ENCODE measurements around the gene PLEKHM2. TPM values are rescaled to one million over a fixed set of nuclear protein-coding genes. Genes with fewer than 3 reads are reported as not detected.

PLEKHM2 gene
- total RNA-seq, 1 experiment from 2014 or later: 79.6 TPM

- no peak overlapping the region for H3K4me3 ChIP-seq (ENCODE audit: insufficient read depth, low read depth, low read length)
- H3K27me3 ChIP-seq (ENCODE audit: control insufficient read depth, insufficient read depth, low read length): no peaks in the 10 kb centered on the region
- H3K36me3 ChIP-seq (replicated peaks; ENCODE audit: control insufficient read depth, insufficient read depth, low read length): peaks cover 5% of the 10 kb centered on the region
- DNase-seq: peak; percentile 68
These were observed 49.7 kb downstream of the PLEKHM2 start for GRCh38 chr1:15733726-15734226.

GRCh38 chr1:15734296-15734695, 50.2 kb downstream of the PLEKHM2 start:
- peak; percentile 65 for DNase-seq
- Histone ChIP-seq H3K36me3 (replicated peaks; ENCODE audit: control insufficient read depth, insufficient read depth, low read length) (peaks cover 5% of the 10 kb centered on the region), H3K27me3 (ENCODE audit: control insufficient read depth, insufficient read depth, low read length) (no peaks in the 10 kb centered on the region), H3K4me3 (ENCODE audit: insufficient read depth, low read depth, low read length) (no peak overlapping the region)

- DNase-seq: peak; percentile 65
- Histone ChIP-seq H3K27me3 (ENCODE audit: control insufficient read depth, insufficient read depth, low read length) (no peaks in the 10 kb centered on the region), H3K36me3 (replicated peaks; ENCODE audit: control insufficient read depth, insufficient read depth, low read length) (peaks cover 5% of the 10 kb centered on the region), H3K4me3 (ENCODE audit: insufficient read depth, low read depth, low read length) (no peak overlapping the region)
These were observed 50.8 kb downstream of the PLEKHM2 start for GRCh38 chr1:15734901-15735300.

- Histone ChIP-seq H3K36me3 (replicated peaks; ENCODE audit: control insufficient read depth, insufficient read depth, low read length) (peaks cover 5% of the 10 kb centered on the region), H3K4me3 (ENCODE audit: insufficient read depth, low read depth, low read length) (no peak overlapping the region), H3K27me3 (ENCODE audit: control insufficient read depth, insufficient read depth, low read length) (no peaks in the 10 kb centered on the region)
- peak; percentile 50 for DNase-seq
These were observed 51.4 kb downstream of the PLEKHM2 start for GRCh38 chr1:15735304-15736037.

GRCh38 chr1:15736038-15736891, 52.1 kb downstream of the PLEKHM2 start, which contains the start of gene SLC25A34:
TSS of gene SLC25A34 (plus strand) at chr1:15736258. CDS start at chr1:15736486, 228 bp downstream.
- peaks cover 3% of the 10 kb centered on the region for H3K36me3 ChIP-seq (replicated peaks; ENCODE audit: control insufficient read depth, insufficient read depth, low read length)
- H3K27me3 ChIP-seq (ENCODE audit: control insufficient read depth, insufficient read depth, low read length): no peaks in the 10 kb centered on the region
- peak; percentile 90 for DNase-seq
- H3K4me3 ChIP-seq (ENCODE audit: insufficient read depth, low read depth, low read length): no peak within 1 kb of the TSS

GRCh38 chr1:15736892-15737261, 52.8 kb downstream of the PLEKHM2 start:
- DNase-seq: peak; percentile 67
- Histone ChIP-seq H3K4me3 (ENCODE audit: insufficient read depth, low read depth, low read length) (no peak overlapping the region), H3K36me3 (replicated peaks; ENCODE audit: control insufficient read depth, insufficient read depth, low read length) (peaks cover 3% of the 10 kb centered on the region), H3K27me3 (ENCODE audit: control insufficient read depth, insufficient read depth, low read length) (no peaks in the 10 kb centered on the region)

- Histone ChIP-seq H3K4me3 (ENCODE audit: insufficient read depth, low read depth, low read length) (no peak overlapping the region), H3K27me3 (ENCODE audit: control insufficient read depth, insufficient read depth, low read length) (no peaks in the 10 kb centered on the region), H3K36me3 (replicated peaks; ENCODE audit: control insufficient read depth, insufficient read depth, low read length) (peaks cover 3% of the 10 kb centered on the region)
- peak; percentile 58 for DNase-seq
These were observed 53.5 kb downstream of the PLEKHM2 start for GRCh38 chr1:15737324-15738319.

GRCh38 chr1:15738416-15739113, 54.4 kb downstream of the PLEKHM2 start:
- no peak overlapping the region for H3K4me3 ChIP-seq (ENCODE audit: insufficient read depth, low read depth, low read length)
- peak; percentile 52 for DNase-seq

GRCh38 chr1:15739259-15739658, 55.1 kb downstream of the PLEKHM2 start:
- Histone ChIP-seq H3K36me3 (replicated peaks; ENCODE audit: control insufficient read depth, insufficient read depth, low read length) (no peaks in the 10 kb centered on the region), H3K4me3 (ENCODE audit: insufficient read depth, low read depth, low read length) (no peak overlapping the region), H3K27me3 (ENCODE audit: control insufficient read depth, insufficient read depth, low read length) (no peaks in the 10 kb centered on the region)
- DNase-seq: peak; percentile 54

More at GRCh38 chr1:15738416-15739113, 54.4 kb downstream of the PLEKHM2 start:
- Histone ChIP-seq H3K27me3 (ENCODE audit: control insufficient read depth, insufficient read depth, low read length) (no peaks in the 10 kb centered on the region), H3K36me3 (replicated peaks; ENCODE audit: control insufficient read depth, insufficient read depth, low read length) (peaks cover 1% of the 10 kb centered on the region)

- Histone ChIP-seq H3K27me3 (ENCODE audit: control insufficient read depth, insufficient read depth, low read length) (no peaks in the 10 kb centered on the region), H3K36me3 (replicated peaks; ENCODE audit: control insufficient read depth, insufficient read depth, low read length) (no peaks in the 10 kb centered on the region), H3K4me3 (ENCODE audit: insufficient read depth, low read depth, low read length) (no peak overlapping the region)
- peak; percentile 74 for DNase-seq
These were observed 55.6 kb downstream of the PLEKHM2 start for GRCh38 chr1:15739745-15740144.

GRCh38 chr1:15740924-15741850, 57.1 kb downstream of the PLEKHM2 start:
- Histone ChIP-seq H3K27me3 (ENCODE audit: control insufficient read depth, insufficient read depth, low read length) (no peaks in the 10 kb centered on the region), H3K4me3 (ENCODE audit: insufficient read depth, low read depth, low read length) (no peak overlapping the region), H3K36me3 (replicated peaks; ENCODE audit: control insufficient read depth, insufficient read depth, low read length) (no peaks in the 10 kb centered on the region)
- DNase-seq: peak; percentile 97

- peak; percentile 95 for DNase-seq
- H3K4me3 ChIP-seq (ENCODE audit: insufficient read depth, low read depth, low read length): no peak within 1 kb of the TSS
These were observed 58.2 kb downstream of the PLEKHM2 start, which contains the start of gene TMEM82 for GRCh38 chr1:15742339-15742801. TSS of gene TMEM82 (plus strand) at chr1:15742499. CDS start at chr1:15742560, 61 bp downstream.

More at GRCh38 chr1:15742339-15742801, 58.2 kb downstream of the PLEKHM2 start, which contains the start of gene TMEM82:
- no peaks in the 10 kb centered on the region for H3K36me3 ChIP-seq (replicated peaks; ENCODE audit: control insufficient read depth, insufficient read depth, low read length)
- H3K27me3 ChIP-seq (ENCODE audit: control insufficient read depth, insufficient read depth, low read length): no peaks in the 10 kb centered on the region

Measured in H7 (cell line).